ENCODE measurements around the gene TM9SF3.
"Not testable (repeated sequence)": the region's sequence is repeated elsewhere in the genome, so short reads cannot be mapped to it uniquely, and the experiment has no call there.

TM9SF3 gene

DNA sequence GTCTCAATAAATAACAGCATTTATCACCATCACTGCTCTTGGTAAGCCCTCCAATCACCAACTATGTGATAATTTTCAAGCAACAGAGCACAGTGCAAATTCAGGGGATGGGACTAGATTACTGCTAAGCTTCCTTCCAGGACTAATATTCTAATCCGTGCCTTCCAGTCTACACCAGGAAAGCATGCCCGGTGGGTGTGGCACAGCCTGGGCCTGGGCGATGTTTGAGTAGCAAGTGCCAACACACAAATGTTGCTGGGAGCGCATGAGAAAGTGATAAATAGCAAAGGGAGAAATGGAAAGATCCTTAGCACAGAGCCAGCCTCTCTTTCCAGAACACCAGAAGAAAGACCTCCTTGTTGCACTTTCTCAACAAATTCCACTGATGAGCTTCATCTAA is 13.5 kb upstream of the TM9SF3 start:
- DNase-seq (ENCODE audit: low read depth in 2 of 2): no peak

DNA sequence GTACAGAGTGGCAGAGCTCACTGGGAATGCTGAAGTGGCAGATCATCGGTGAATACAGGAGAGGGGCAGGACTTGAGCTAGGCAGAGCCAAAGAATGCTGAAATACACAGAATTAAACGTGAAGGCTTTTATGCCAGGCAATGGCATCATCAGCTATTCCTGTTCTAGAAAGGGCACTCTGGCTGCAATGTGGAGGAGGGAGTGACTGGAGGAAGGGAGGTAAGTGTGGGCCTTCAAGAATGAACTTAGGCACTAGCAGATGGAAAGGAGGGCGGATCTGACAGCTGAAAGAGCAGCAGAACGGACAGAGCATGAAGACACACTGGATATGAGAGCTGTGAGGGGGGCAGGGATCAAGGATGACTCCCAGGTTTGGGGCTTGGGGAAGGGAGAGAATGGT is 12.0 kb upstream of the TM9SF3 start:
- DNase-seq (ENCODE audit: low read depth in 2 of 2): no peak

DNA sequence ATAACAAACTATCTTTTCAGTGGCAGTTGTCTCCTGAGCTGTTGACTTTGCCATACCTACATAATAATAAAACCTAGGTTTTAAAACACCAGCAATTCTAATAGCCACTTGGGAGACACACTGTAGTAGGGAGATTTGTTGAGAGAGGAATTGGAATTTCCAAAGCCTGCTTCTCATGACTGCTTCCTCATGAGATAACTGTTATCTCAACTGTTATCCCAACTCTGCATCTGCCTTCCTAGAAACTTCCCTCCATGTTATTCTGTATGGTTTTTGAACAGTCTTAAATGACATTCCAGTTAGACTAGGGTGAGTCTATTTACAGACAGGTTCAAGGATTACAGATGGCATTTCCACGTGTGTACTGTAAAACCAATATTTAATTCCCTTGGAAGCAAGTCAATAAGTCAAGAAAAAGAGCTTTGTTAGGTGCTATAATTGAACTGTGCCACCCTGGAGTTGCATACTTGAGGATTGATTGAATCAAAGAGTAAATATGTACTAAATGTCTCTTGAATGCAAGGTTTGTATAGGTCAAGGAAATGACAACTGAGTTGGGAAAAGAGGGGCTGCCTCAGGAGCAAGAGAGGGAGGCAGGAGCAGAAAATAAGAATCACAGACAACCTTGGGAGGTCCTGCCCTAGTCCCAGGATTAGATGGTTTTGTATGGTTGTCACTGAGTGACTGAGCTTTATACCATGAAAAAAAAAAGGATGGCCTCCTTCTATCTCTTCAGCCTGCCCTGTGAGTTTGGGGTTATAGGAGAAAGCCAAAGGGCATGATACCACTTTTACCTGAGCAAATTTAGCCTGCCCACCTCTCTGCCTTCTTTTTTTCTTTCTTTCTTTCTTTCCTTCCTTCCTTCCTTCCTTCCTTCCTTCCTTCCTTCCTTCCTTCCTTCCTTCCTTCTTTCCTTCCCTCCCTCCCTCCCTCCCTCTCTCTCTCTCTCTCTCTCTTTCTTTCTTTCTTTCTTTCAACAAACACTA is 9.9 kb upstream of the TM9SF3 start:
- no peak for DNase-seq (ENCODE audit: low read depth in 2 of 2)

DNA sequence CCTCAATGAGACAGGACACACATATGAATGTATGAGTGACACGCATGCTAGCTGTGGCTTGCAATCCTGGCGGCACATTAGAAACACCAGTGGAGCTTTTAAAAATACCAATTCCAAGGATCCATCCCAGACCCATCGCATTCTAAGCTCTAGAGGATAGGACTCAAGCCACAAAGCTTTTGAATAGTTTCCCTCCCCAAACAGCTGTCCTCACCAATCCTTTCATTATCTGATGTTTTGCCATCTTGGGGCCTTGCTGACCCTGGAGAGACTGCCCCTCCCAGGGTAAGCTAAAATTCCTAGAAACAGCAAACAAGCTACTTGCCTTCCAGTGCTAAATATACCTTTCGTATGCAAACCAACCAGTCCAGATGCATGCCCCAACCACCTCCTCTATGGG is 8.9 kb upstream of the TM9SF3 start:
- no peak for DNase-seq (ENCODE audit: low read depth in 2 of 2)

DNA sequence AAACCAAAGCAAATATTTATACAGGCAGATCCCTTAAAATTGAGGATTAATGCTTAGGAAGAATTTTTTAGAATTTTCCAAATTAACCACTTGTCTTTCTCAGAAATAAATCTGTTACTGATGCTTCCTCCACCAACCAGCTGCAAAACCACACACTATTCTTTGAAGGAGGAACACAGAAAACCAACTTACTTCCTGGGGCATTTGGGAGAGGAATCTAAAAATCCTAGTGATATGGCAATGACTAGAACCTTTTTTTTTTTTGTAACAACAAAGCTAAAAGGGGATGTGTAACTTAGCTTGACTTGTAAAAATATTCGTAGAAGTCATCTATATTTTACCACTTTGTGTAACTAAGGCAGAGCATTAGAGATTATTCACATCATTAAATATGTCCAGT is 5.1 kb upstream of the TM9SF3 start:
- no peak for DNase-seq (ENCODE audit: low read depth in 2 of 2)

DNA sequence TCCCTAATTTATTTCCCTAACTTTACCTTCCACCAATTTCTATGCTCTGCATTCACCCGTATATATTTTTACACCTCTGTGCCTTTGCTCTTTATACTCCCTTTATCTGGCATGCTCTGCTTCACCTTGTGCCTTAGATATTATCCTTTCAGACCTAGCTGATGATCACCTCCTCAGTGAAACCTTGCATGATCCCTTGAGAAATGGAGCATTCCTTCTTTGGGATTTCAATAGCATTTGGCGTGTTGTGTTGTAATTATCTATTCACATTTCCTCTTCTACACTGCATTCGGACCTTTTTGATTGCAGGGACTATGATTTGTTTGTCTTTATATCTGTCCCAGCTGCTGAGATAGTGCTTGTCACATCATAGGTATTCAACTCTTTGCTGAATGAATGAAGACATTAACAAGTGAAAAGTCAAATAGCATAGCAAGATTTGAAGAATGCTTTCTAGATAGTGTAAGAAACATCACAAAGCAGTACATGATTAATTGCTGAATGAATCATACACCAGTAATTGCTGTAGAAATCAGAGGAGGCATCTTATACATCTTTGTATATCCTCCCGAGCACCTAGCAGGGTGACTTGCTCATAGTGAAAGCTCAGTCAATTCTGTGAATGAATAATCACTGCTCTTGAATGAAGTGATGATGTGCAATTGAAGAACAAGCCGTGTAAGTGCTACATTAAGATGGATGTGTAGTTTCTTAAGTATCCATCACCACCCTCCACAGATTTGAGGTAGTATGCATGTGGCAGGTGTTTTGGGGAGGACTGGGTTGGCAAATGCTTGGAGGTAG is 2.0 kb upstream of the TM9SF3 start:
- DNase-seq (ENCODE audit: low read depth in 2 of 2): no peak

DNA sequence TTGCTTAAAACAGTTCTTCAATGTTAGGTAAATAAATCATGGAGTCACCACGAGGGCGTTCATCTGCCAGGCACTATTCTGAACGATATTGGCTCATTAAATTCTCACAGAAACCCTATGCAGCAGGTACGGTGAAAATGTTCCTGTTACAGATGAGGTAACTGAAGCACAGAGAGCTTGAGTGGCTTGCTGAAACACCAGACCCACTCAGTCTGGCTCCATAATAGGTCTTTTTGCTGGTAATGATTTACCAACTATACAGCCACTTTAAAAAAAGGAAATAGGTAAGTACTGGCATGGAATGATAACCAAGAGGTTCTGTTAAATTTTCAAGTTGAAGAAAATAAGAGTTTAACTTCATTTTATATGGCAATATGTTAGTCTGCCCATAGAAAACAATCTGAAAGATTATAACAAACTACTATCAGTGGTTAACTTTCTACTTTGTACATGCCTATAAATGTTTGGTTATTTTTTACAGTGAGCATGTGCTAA is 1.3 kb upstream of the TM9SF3 start:
- DNase-seq (ENCODE audit: low read depth in 2 of 2): no peak

DNA sequence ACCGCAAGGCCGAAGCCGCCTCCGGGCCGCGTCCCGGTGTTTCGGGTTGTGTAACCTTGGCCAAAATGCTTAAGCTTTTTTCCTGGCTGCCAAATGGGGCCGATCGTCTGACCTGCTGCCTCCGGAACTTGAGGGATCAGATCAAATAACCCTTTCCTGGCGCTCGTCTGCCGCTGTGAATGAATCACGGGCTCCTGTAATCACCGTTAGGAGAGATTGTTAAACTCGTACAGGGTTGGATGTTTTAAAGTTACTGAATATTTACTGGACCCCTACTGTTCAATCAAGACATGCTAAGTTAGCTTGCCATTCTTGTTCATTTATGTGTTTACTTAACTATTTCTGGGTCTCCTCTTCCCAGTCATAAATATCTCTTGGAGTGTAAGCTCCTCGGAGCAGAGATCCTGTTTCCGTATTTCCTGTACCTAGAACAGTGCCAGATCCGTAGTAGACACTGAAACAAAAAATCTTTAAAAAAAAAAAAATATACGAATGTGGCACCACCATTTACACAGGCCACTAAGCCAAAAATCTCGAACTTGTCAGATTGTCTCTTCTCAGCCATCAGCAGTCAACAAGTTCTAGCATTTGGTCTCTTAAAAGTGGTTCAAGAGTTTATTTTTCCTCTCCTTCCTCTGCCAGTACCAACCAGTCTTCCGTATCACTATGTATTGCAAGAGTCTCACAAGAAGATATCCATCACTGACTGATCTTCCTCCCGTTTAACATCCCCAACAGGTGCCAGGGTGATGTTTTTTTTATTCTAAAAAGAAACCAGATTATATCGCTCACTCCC is 650 bp upstream of the TM9SF3 start:
- DNase-seq (ENCODE audit: low read depth in 2 of 2): peak; percentile 30 to 38

DNA sequence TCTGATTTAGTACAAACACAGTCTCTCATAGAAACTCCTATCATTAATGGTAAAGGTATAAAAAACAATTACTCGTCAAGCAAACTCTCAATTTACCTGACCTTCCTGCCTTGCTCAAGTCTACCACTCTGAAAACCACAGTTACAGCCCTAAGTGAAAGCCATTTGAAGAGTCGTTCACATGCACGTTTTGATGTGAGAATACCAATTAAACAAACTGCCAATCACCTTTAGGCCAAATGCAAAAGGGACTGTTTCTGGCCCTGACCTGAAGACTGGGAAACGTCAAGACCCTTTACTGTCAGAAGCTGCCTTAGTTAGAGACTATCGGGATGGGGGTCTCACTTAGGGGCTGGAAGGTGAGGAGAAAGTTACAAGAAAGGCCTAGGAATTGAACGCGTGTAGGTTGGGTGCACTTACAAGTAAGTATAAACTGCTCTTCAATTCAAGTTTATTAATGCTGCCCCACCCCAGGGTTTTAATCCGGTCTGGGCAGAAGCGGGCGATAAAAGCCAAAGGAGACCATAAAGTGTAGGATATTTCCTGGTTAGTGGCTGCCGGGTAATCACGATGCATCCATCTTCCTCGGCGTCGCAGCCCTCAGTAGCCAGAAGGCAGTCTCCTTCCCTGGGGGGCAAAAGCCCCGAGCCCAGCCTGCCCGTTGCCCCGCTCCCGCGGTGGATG is 935 bp downstream of the TM9SF3 start:
- DNase-seq (ENCODE audit: low read depth in 2 of 2): no peak

DNA sequence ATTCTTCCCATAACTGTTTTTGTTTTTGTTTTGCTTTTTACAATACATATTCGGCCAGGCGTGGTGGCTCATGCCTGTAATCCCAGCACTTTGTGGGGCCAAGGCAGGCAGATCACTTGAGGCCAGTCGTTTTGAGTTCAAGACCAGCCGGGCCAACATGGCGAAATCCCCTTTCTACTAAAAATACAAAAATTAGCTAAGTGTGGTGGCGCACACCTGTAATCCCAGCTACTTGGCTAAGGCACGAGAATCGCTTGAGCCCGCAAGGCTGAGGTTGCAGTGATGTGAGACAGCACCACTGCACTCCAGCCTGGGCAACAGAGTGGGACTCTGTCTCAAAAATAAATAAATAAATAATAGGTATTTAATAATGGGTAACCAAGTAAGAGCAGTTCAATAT is 2.3 kb downstream of the TM9SF3 start:
- DNase-seq (ENCODE audit: low read depth in 2 of 2): no peak

DNA sequence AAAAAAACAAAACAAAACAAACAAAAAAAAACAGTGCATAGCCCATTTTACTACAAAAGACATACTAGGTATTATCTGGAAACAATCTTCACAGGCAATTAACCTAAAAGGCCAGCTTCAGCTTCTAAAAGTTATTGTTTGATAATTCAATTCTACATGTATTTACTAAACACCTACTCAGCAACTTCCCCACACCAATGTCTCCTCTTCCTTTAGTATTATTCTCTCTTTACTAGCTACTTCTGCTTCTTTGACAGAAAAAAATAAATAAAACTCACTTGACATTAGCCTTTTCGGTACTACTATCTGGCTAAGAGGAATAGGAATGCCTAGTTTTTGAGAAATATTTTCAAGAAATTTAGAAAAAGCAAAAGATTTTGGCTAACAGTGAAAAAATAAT is 2.8 kb downstream of the TM9SF3 start:
- DNase-seq (ENCODE audit: low read depth in 2 of 2): no peak

DNA sequence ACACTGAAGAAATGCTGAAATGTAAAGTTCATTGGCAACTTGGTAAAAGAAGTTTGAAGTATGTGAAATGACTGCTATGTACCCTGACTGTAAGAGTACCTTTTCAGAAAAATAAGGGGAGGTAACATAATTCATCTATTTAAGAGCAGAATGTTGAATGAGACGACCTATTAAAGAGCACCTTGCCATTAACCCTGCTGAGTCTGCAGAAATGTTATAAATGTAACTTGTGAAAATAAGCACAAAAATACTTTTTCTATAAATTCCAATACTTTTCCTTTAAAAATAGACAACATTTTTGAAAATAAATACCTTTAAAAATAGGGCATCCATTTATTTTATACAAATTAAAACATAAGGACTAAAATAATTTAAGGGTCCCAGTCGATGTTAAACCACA is 7.7 kb downstream of the TM9SF3 start:
- no peak for DNase-seq (ENCODE audit: low read depth in 2 of 2)

DNA sequence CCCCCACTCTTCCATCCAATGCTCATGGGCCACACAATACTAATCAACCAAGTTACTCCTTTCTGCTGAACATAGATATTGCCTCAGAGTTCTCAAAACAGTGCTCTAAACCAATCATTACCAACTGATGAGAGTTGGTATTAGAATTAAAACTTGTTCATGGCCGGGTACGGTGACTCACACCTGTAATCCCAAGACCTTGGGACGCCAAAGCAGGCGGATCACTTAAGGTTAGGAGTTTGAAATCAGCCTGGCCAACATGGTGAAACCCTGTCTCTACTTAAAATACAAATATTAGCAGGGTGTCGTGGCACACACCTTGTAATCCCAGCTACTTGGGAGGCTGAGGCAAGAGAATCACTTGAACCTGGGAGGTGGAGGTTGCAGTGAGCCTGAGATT is 8.2 kb downstream of the TM9SF3 start:
- no peak for DNase-seq (ENCODE audit: low read depth in 2 of 2)

DNA sequence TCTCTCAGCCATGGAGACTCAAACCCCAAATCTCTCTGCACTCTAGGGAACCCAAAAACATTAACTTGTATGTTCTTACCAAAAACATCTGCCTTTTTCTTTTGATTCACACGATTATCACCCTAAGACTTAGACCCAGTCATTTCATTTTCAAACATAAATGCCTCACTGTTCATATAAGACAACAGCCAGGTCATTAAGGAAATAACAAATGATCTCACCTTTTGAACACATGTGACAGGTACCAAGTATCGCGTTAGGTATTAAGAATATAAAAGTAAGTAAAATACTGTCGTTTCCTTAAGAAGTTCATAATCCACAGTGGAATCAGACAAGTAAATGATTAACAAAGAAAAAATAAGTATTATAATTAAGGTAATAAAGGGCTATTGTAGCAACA is 8.8 kb downstream of the TM9SF3 start:
- DNase-seq (ENCODE audit: low read depth in 2 of 2): no peak

DNA sequence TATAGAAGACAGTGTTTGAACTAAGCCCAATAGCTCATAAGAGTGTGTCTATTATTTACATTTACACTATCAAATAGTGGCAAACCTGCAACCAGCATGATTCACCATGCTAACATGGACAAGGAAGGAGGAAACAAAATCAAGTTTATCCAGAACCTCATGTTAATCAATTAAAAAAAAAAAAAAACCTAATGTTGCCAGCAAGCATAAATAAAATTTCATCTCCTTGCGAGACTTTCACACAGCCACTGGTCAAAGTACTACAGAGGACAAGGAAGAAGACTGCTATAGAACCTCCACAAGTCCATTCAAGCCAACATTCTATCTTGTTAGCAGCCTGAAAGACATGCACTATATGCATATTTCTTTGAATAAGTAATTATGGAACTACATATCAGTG is 9.7 kb downstream of the TM9SF3 start:
- no peak for DNase-seq (ENCODE audit: low read depth in 2 of 2)

DNA sequence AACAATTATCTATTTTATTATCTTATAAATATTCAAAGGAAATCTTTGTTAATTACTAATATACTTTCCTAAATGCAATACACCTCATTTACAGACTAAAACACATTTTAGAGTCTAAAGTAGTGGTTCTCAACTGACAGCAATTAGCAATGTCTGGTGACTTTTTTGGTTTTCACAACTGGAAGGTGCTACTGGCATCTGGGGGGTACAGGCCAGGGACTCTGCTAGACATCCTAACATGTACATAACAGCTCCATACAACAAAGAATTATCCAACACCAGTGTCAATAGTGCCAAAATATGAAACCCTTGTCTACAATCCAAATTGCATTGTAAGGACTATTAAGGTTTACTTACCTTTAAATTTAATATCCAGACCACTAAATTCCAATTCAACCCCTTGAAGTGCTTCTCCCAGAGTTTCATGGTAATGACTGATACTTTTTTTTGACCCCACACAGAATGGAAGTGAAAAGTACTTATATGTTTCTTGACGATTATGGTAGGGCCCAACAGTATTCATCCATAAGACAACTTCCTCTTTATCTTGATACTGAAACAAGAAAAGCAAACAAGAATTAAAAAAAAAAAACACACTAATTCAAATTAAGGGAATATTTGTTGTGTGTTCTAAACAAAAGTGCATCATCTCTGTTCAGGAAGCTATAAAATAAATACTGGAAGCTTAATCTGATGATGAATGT is 10.4 kb downstream of the TM9SF3 start:
- no peak for DNase-seq (ENCODE audit: low read depth in 2 of 2)

DNA sequence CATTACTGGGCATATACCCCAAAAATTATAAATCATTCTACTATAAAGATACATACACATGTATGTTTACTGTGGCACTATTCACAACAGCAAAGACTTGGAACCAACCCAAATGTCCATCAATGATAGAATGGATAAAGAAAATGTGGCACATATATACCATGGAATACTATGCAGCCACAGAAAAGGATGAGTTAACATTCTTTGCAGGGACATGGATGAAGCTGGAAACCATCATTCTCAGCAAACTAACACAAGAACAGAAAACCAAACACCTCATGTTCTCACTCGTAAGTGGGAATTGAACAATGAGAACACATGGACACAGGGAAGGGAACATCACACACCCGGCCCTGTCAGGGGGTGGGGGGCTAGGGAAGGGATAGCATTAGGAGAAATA is 12.2 kb downstream of the TM9SF3 start:
- DNase-seq (ENCODE audit: low read depth in 2 of 2): not testable (repeated sequence)

DNA sequence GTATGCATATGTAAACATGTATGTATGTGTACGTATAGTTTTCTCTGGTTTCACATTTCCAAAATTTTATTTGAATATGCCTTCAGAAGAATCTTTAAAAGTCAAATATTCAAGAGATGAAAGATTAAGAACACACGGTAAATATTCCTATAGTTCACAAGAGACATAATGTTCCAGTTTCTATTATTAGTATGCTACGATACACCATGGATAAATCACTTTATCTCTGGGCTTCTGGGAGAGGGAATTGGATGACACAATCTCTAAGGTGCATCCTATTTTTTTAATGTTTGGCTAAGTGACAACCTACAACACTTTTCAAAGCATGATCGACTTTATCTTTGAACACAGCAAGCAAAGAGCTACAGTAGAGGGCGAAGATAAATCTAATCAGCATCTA is 13.8 kb downstream of the TM9SF3 start:
- DNase-seq (ENCODE audit: low read depth in 2 of 2): no peak

DNA sequence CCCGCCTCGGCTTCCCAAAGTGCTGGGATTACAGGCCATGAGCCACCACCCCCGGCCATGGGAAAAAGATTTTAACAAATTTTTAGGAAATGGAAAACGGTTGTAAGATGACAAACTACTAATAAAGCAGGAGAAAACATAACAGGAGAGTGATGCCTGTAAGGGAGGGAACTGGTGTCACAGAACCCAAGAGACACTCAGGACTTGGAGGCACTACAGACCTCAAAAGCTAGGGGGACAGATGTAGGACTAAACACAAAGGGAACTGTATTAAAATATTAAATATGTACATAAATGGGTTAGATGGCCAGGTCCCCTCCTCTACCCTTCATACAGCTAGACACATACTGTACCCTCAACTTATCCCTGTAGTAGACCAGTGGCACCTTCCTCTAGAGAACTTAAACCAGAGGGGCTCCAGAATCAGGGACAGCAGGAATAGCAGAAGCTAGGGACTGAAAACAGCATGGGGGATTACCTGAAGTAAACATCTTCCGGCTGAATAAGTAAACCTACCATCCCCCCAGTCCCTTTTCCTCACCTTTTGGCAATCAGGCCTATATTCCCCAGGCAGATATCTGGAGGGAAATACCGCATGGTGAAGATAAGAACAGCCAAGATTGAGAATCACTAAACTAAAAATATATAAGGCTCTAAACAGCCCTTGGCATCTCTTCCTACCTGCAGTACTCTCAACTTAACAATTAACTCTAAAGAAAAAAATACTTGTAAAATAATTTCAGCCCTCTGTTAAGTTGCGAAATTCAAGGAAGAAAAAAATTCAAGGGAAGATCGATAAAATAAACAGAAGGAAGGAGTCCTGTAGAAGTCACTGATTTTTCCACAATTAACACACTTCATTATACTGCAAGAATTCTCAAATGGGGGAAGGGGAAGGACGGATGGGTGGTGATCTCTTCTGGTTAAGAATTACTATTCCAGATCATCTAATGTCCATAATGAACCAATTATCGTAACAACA is 15.5 kb downstream of the TM9SF3 start:
- DNase-seq (ENCODE audit: low read depth in 2 of 2): no peak

DNA sequence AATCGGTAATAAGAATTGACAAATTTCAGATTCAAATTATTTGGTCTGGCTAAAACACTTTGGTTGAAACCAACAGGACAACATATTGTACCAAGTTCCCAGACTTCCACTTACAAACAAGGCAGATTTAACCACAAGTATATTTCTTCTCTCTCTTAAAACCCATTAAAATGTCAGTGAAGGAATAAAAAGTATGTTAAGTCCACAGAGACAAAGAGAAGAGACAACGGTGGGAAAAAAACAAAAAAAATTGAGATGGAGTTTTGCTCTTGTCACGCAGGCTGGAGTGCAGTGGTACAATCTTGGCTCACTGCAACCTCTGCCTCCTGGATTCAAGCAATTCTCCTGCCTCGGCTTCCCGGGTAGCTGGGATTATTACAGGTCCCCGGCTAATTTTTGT is 16.3 kb downstream of the TM9SF3 start:
- no peak for DNase-seq (ENCODE audit: low read depth in 2 of 2)
